Ascending aorta (tissue), 2 donors: ENCODE measurements around the gene PACC1. TPM values are rescaled to one million over a fixed set of nuclear protein-coding genes. Genes with fewer than 3 reads are reported as not detected.

Source experiments
- DNase-seq, 2 donors: peaks; one replicate each; pipeline ENCODE4 v3.0.0-alpha.2; 2019; ENCODE audit warnings: low spot score in 2 of 2
- H3K27ac ChIP-seq, 2 donors: fragments of 200-600 bp; sonication (generic); one replicate each; pipeline ENCODE4 v1.5.1; 2016 to 2017; ENCODE audit warnings: mild to moderate bottlenecking in 1 of 2
- H3K27me3 ChIP-seq: fragments of 200-600 bp; sonication (generic); one replicate; pipeline ENCODE4 v1.5.1; 2017
- H3K36me3 ChIP-seq, 2 donors: fragments of 200-600 bp; sonication (generic); one replicate each; pipeline ENCODE4 v1.5.1; 2016
- H3K4me1 ChIP-seq, 2 donors: fragments of 200-600 bp; sonication (generic); one replicate each; pipeline ENCODE4 v1.5.1; 2016 to 2017; ENCODE audit warnings: mild to moderate bottlenecking in 1 of 2
- H3K4me3 ChIP-seq, 2 donors: fragments of 200-600 bp; sonication (generic); one replicate each; pipeline ENCODE4 v1.5.1; 2016 to 2017; ENCODE audit warnings: mild to moderate bottlenecking in 1 of 2
- H3K9me3 ChIP-seq, 2 donors: fragments of 200-600 bp; sonication (generic); one replicate each; pipeline ENCODE4 v1.5.1; 2016
- CTCF ChIP-seq, 3 experiments: fragments of 200-600 bp in 2 of 3; fragments of 450-650 bp in 1 of 3; sonication (generic) in 2 of 3; IDR thresholded peaks; one replicate each; pipeline ENCODE4 v1.5.1; 2016 to 2019; ENCODE audit warnings: antibody characterized with exemption in 3 of 3, mild to moderate bottlenecking in 1 of 3, moderate library complexity in 1 of 3
- intact Hi-C: fragments of 100-400 bp; cut with DNase I; formaldehyde crosslinking; loops from one replicate; pipeline ENCODE4 v1.15.1; 2023
- total RNA-seq: library from RNA; depleted of rRNA; stranded (reverse); fragments of >200 nt; gene quantifications from one replicate; pipeline ENCODE4 v1.1.0, GENCODE V29; 2016

The PACC1 gene
- total RNA-seq, 1 donor from 2014 or later: 0.85 TPM

- H3K27ac ChIP-seq: no peak overlapping the region
- DNase-seq: no peak
- H3K27me3 ChIP-seq: no peaks in the 10 kb centered on the region
- intact Hi-C loops: no loop called here
- H3K36me3 ChIP-seq: peaks cover 6 to 11% of the 10 kb centered on the region in 2 donors
- no peaks in the 10 kb centered on the region for H3K4me1 ChIP-seq
- no peaks in the 10 kb centered on the region for H3K9me3 ChIP-seq
- H3K4me3 ChIP-seq: no peak overlapping the region
- no peak for TF ChIP-seq CTCF (IDR thresholded peaks at IDR 0.05)
Measured at GRCh38 chr1:212388985-212389716, 25.5 kb downstream of the PACC1 start.

- Histone ChIP-seq H3K4me3 (no peak overlapping the region), H3K27me3 (no peaks in the 10 kb centered on the region), H3K9me3 (no peaks in the 10 kb centered on the region), H3K27ac (no peak overlapping the region), H3K36me3 (peaks cover 6 to 11% of the 10 kb centered on the region in 2 donors), H3K4me1 (no peaks in the 10 kb centered on the region)
- intact Hi-C loops: no loop called here
- no peak for DNase-seq
- TF ChIP-seq CTCF (IDR thresholded peaks at IDR 0.05): no peak
Measured at GRCh38 chr1:212386029-212386428, 28.7 kb downstream of the PACC1 start.

- H3K4me3 ChIP-seq: no peak overlapping the region
- no peak for DNase-seq
- H3K27ac ChIP-seq: no peak overlapping the region
- H3K9me3 ChIP-seq: no peaks in the 10 kb centered on the region
- intact Hi-C loops: no loop called here
- H3K4me1 ChIP-seq: no peaks in the 10 kb centered on the region
- TF ChIP-seq CTCF (IDR thresholded peaks at IDR 0.05): no peak
- no peaks in the 10 kb centered on the region for H3K27me3 ChIP-seq
- H3K36me3 ChIP-seq: peaks cover 16 to 34% of the 10 kb centered on the region in 2 donors
Measured at GRCh38 chr1:212381397-212382035, 33.2 kb downstream of the PACC1 start.

GRCh38 chr1:212379366-212379765, 35.3 kb downstream of the PACC1 start:
- intact Hi-C loops: no loop called here
- no peaks in the 10 kb centered on the region for H3K27me3 ChIP-seq
- H3K27ac ChIP-seq: no peak overlapping the region
- H3K36me3 ChIP-seq: peaks cover 9 to 23% of the 10 kb centered on the region in 2 donors
- H3K4me1 ChIP-seq: no peaks in the 10 kb centered on the region
- no peaks in the 10 kb centered on the region for H3K9me3 ChIP-seq
- no peak for DNase-seq
- H3K4me3 ChIP-seq: no peak overlapping the region
- TF ChIP-seq CTCF (IDR thresholded peaks at IDR 0.05): no peak

- H3K4me1 ChIP-seq: no peaks in the 10 kb centered on the region
- intact Hi-C loops: no loop called here
Measured at GRCh38 chr1:212377644-212378043, 37.0 kb downstream of the PACC1 start.

More at GRCh38 chr1:212377644-212378043, 37.0 kb downstream of the PACC1 start:
- H3K9me3 ChIP-seq: peaks cover 0 to 3% of the 10 kb centered on the region in 2 donors
- TF ChIP-seq CTCF (IDR thresholded peaks at IDR 0.05): no peak
- no peak for DNase-seq
- no peak overlapping the region for H3K27ac ChIP-seq
- peaks cover 9 to 23% of the 10 kb centered on the region in 2 donors for H3K36me3 ChIP-seq
- H3K27me3 ChIP-seq: no peaks in the 10 kb centered on the region
- no peak overlapping the region for H3K4me3 ChIP-seq
